ENCODE data around the gene CTSC. TPM values are rescaled to one million over a fixed set of nuclear protein-coding genes. Genes with fewer than 3 reads are reported as not detected.
A peak's percentile ranks its signal among the peaks of the same experiment; 100 is the strongest.

Gene CTSC
- total RNA-seq, 1 experiment from 2014 or later, result 269 TPM

DNA sequence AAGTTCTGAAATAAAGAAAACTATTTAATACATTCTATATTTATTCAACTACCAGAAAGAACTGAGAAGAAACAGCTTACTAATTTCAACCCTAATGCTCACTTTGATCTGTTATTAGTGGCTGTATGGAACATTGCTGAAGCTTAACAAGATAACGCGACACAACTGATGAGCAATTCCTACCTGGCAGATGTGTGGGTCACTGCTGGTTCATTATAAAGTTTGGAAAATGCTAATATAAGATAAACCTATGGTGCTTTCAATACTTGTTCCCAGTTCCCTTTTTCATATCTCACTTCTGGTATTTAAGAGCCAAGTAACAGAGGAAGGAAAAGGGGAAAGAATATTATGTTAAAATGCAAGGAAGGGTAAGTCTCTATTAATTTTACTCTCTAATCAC is 10.5 kb downstream of the CTSC start:
- ChIA-PET CTCF (interaction anchor here (1.0 to 1.3 kb wide), 3 partner anchors 15 to 217 kb away, joined by 3 to 5 read pairs (median 4); no protein-coding TSS in a partner anchor), POLR2A (interaction anchor here (0.6 to 1.4 kb wide), 3 partner anchors 11 to 32 kb away, joined by 3 to 10 read pairs (median 3); partner anchors contain the start of gene CTSC)
- no peak for TF ChIP-seq RORB (CRISPR knock-in tag; IDR thresholded peaks at IDR 0.05)
- TF ChIP-seq, protein P1, sequence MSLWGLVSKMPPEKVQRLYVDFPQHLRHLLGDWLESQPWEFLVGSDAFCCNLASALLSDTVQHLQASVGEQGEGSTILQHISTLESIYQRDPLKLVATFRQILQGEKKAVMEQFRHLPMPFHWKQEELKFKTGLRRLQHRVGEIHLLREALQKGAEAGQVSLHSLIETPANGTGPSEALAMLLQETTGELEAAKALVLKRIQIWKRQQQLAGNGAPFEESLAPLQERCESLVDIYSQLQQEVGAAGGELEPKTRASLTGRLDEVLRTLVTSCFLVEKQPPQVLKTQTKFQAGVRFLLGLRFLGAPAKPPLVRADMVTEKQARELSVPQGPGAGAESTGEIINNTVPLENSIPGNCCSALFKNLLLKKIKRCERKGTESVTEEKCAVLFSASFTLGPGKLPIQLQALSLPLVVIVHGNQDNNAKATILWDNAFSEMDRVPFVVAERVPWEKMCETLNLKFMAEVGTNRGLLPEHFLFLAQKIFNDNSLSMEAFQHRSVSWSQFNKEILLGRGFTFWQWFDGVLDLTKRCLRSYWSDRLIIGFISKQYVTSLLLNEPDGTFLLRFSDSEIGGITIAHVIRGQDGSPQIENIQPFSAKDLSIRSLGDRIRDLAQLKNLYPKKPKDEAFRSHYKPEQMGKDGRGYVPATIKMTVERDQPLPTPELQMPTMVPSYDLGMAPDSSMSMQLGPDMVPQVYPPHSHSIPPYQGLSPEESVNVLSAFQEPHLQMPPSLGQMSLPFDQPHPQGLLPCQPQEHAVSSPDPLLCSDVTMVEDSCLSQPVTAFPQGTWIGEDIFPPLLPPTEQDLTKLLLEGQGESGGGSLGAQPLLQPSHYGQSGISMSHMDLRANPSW (CRISPR knock-in tag; conservative IDR thresholded peaks at IDR 0.05; ENCODE audit: low read depth), result no peak
- TF ChIP-seq, protein P2, sequence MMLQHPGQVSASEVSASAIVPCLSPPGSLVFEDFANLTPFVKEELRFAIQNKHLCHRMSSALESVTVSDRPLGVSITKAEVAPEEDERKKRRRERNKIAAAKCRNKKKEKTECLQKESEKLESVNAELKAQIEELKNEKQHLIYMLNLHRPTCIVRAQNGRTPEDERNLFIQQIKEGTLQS (CRISPR knock-in tag; conservative IDR thresholded peaks at IDR 0.05), result no peak
- no peak for TF ChIP-seq SP1 (CRISPR knock-in tag; conservative IDR thresholded peaks at IDR 0.05)
- TF ChIP-seq JUN (CRISPR knock-in tag; IDR thresholded peaks at IDR 0.05), result no peak
- no peak for TF ChIP-seq FOXP1 (CRISPR knock-in tag; IDR thresholded peaks at IDR 0.05; ENCODE audit: borderline replicate concordance)
- TF ChIP-seq ELF4 (CRISPR knock-in tag; IDR thresholded peaks at IDR 0.05; ENCODE audit: low read depth), result no peak
- TF ChIP-seq SMAD4 (CRISPR knock-in tag; IDR thresholded peaks at IDR 0.05), result no peak
- TF ChIP-seq, protein P3, sequence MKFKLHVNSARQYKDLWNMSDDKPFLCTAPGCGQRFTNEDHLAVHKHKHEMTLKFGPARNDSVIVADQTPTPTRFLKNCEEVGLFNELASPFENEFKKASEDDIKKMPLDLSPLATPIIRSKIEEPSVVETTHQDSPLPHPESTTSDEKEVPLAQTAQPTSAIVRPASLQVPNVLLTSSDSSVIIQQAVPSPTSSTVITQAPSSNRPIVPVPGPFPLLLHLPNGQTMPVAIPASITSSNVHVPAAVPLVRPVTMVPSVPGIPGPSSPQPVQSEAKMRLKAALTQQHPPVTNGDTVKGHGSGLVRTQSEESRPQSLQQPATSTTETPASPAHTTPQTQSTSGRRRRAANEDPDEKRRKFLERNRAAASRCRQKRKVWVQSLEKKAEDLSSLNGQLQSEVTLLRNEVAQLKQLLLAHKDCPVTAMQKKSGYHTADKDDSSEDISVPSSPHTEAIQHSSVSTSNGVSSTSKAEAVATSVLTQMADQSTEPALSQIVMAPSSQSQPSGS (CRISPR knock-in tag; IDR thresholded peaks at IDR 0.05; ENCODE audit: borderline replicate concordance, low read depth), result no peak
- TF ChIP-seq, protein P4, sequence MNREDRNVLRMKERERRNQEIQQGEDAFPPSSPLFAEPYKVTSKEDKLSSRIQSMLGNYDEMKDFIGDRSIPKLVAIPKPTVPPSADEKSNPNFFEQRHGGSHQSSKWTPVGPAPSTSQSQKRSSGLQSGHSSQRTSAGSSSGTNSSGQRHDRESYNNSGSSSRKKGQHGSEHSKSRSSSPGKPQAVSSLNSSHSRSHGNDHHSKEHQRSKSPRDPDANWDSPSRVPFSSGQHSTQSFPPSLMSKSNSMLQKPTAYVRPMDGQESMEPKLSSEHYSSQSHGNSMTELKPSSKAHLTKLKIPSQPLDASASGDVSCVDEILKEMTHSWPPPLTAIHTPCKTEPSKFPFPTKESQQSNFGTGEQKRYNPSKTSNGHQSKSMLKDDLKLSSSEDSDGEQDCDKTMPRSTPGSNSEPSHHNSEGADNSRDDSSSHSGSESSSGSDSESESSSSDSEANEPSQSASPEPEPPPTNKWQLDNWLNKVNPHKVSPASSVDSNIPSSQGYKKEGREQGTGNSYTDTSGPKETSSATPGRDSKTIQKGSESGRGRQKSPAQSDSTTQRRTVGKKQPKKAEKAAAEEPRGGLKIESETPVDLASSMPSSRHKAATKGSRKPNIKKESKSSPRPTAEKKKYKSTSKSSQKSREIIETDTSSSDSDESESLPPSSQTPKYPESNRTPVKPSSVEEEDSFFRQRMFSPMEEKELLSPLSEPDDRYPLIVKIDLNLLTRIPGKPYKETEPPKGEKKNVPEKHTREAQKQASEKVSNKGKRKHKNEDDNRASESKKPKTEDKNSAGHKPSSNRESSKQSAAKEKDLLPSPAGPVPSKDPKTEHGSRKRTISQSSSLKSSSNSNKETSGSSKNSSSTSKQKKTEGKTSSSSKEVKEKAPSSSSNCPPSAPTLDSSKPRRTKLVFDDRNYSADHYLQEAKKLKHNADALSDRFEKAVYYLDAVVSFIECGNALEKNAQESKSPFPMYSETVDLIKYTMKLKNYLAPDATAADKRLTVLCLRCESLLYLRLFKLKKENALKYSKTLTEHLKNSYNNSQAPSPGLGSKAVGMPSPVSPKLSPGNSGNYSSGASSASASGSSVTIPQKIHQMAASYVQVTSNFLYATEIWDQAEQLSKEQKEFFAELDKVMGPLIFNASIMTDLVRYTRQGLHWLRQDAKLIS (CRISPR knock-in tag; IDR thresholded peaks at IDR 0.05; ENCODE audit: borderline replicate concordance), result no peak
- TF ChIP-seq ZNF423 (CRISPR knock-in tag; IDR thresholded peaks at IDR 0.05), result no peak
- no peak for TF ChIP-seq MXD4 (CRISPR knock-in tag; IDR thresholded peaks at IDR 0.05; ENCODE audit: borderline replicate concordance)
- TF ChIP-seq, protein P5, sequence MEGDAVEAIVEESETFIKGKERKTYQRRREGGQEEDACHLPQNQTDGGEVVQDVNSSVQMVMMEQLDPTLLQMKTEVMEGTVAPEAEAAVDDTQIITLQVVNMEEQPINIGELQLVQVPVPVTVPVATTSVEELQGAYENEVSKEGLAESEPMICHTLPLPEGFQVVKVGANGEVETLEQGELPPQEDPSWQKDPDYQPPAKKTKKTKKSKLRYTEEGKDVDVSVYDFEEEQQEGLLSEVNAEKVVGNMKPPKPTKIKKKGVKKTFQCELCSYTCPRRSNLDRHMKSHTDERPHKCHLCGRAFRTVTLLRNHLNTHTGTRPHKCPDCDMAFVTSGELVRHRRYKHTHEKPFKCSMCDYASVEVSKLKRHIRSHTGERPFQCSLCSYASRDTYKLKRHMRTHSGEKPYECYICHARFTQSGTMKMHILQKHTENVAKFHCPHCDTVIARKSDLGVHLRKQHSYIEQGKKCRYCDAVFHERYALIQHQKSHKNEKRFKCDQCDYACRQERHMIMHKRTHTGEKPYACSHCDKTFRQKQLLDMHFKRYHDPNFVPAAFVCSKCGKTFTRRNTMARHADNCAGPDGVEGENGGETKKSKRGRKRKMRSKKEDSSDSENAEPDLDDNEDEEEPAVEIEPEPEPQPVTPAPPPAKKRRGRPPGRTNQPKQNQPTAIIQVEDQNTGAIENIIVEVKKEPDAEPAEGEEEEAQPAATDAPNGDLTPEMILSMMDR (IDR thresholded peaks at IDR 0.05), result no peak
- TF ChIP-seq, protein P6, sequence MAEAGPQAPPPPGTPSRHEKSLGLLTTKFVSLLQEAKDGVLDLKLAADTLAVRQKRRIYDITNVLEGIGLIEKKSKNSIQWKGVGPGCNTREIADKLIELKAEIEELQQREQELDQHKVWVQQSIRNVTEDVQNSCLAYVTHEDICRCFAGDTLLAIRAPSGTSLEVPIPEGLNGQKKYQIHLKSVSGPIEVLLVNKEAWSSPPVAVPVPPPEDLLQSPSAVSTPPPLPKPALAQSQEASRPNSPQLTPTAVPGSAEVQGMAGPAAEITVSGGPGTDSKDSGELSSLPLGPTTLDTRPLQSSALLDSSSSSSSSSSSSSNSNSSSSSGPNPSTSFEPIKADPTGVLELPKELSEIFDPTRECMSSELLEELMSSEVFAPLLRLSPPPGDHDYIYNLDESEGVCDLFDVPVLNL (CRISPR knock-in tag; IDR thresholded peaks at IDR 0.05; ENCODE audit: borderline replicate concordance, low read depth), result no peak
- TF ChIP-seq EMX1 (CRISPR knock-in tag; IDR thresholded peaks at IDR 0.05), result no peak
- TF ChIP-seq GTF2I (CRISPR knock-in tag; conservative IDR thresholded peaks at IDR 0.05), result no peak
- TF ChIP-seq, protein P7, sequence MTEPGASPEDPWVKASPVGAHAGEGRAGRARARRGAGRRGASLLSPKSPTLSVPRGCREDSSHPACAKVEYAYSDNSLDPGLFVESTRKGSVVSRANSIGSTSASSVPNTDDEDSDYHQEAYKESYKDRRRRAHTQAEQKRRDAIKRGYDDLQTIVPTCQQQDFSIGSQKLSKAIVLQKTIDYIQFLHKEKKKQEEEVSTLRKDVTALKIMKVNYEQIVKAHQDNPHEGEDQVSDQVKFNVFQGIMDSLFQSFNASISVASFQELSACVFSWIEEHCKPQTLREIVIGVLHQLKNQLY (CRISPR knock-in tag; IDR thresholded peaks at IDR 0.05), result no peak
- no peak for TF ChIP-seq ZNF232 (CRISPR knock-in tag; IDR thresholded peaks at IDR 0.05)
- no peak for TF ChIP-seq JAZF1 (CRISPR knock-in tag; IDR thresholded peaks at IDR 0.05)
- peak overlapping the region; percentile 14; the same call in 1 of the 2 replicates for H3K4me3 Mint-ChIP-seq
- no peaks in the 10 kb centered on the region for H3K9me3 Mint-ChIP-seq
- no peak for ATAC-seq
- no peak overlapping the region for H3K27ac Mint-ChIP-seq
- DNase-seq (ENCODE audit: low spot score), result no peak
- H3K27me3 Mint-ChIP-seq (ENCODE audit: low read depth), result no peaks in the 10 kb centered on the region
- peaks cover 96% of the 10 kb centered on the region for H3K4me1 Mint-ChIP-seq
- H3K36me3 Mint-ChIP-seq, result peaks cover 82% of the 10 kb centered on the region
